ES-I3 (cell line): ENCODE data around the gene PER3.
A peak's percentile ranks its signal among the peaks of the same experiment; 100 is the strongest.

ENCODE experiments used
- H3K36me3 ChIP-seq: 2 replicates; pipeline ENCODE4 v1.6.1; 2013; ENCODE audit warnings: mild to moderate bottlenecking, low read length, control low read depth, moderate library complexity; ENCODE audit not compliant: insufficient read depth
- H3K4me1 ChIP-seq: 2 replicates; pipeline ENCODE4 v1.6.1; 2013; ENCODE audit warnings: mild to moderate bottlenecking, control low read depth, low read length; ENCODE audit not compliant: insufficient read depth
- H3K9ac ChIP-seq: 2 replicates; pipeline ENCODE4 v1.6.1; 2013; ENCODE audit warnings: low read depth, mild to moderate bottlenecking, low read length, moderate library complexity
- H3K9me3 ChIP-seq: 2 replicates; pipeline ENCODE4 v1.6.1; 2013; ENCODE audit warnings: mild to moderate bottlenecking, low read length, moderate library complexity; ENCODE audit not compliant: control insufficient read depth, insufficient read depth

The PER3 gene

DNA sequence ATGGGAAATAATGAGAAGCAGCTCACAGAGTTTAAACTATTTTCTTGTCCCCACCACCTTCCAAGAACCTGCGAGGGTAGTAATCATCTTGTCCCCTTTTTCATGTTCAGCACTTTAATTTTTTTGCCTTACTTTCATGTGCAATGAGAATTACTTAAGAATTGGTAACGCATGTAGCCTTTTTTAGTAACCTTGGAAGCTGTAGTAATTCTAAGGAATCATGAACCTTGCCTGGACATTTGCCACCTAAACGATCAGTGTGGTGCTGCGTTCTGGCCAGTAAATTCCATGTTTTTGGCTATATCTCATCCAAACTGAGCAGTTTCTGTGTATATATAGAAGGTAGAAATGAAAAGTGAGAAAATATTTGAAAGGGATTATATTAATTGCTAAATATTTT, 16.9 kb upstream of the PER3 start:
- H3K36me3 ChIP-seq = no peaks in the 10 kb centered on the region

GRCh38 chr1:7768583-7768982, 15.5 kb upstream of the PER3 start:
- Histone ChIP-seq H3K9me3 (no peaks in the 10 kb centered on the region), H3K9ac (no peak overlapping the region), H3K36me3 (0 out of 2 replicates have a peak, but pooled peaks cover 3% of the 10 kb centered on the region), H3K4me1 (no peaks in the 10 kb centered on the region)

More for the DNA sequence above, 16.9 kb upstream of the PER3 start:
- Histone ChIP-seq H3K4me1 (no peaks in the 10 kb centered on the region), H3K9ac (no peak overlapping the region), H3K9me3 (no peaks in the 10 kb centered on the region)

GRCh38 chr1:7769673-7770412, 14.2 kb upstream of the PER3 start:
- Histone ChIP-seq H3K4me1 (no peaks in the 10 kb centered on the region), H3K9ac (no peak overlapping the region), H3K9me3 (no peaks in the 10 kb centered on the region), H3K36me3 (peaks cover 3% of the 10 kb centered on the region; the same call in 1 of the 2 replicates)

DNA sequence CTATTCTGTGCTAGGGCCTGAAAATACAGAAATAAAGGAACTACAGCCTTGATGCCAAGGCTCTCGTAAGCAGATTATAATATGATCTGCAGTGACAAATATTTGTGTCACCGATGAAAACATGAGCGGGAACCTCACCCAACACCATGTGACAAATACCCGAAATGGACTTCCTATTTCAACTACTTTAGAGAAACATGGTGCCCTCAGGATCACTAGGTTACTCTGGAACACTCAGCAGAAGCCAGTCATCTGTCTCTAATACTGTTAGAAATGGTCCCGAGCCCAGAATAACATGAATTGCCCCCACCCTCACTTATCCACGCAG, 13.5 kb upstream of the PER3 start:
- peak overlapping the region; percentile 87; the same call in 1 of the 2 replicates for H3K9ac ChIP-seq
- peaks cover 3% of the 10 kb centered on the region; the same call in 1 of the 2 replicates for H3K36me3 ChIP-seq
- H3K9me3 ChIP-seq = no peaks in the 10 kb centered on the region
- no peaks in the 10 kb centered on the region for H3K4me1 ChIP-seq

DNA sequence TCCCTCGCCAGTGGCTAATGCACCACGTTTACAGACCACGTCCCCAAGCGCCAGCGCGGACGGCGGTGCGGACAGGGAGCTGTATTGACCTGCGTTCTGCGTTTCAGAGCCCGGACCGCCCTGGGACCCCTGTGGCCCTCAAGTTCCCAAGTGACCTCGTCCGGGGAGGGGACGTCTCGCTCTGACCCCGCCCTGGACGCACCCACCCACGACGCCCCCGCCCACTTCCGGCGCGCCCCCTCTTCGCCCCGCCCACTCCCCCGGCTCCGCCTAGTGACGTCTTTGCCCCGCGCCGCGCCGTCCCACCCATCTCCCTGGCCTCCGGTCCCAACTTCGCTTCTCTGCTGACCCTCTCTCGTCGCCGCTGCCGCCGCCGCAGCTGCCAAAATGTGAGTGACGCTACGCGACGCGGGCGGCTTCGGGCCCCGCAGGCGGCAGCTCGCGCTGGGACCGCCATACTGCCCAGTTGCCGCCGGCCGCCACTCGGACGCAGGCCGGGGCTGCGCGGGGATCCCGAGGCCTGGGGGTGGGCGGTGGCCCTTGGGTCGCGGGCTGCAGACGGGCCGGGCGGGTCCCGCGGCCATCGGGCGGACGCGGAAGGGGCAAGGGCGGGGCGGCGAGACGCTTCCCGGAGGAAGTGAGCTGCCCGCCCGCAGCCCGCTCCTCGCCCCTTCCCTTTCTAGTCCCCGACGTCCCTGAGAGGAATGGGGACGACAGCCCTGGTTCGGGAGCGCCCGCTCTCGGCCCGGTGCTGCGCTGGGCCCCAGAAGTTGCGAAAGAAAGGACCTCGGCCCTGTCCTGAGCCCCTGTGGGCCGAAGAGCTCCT, 12.9 kb upstream of the PER3 start, which contains the start of gene VAMP3:
TSS of gene VAMP3 (plus strand) at position 300 of the 826 bp plus-strand sequence. CDS start at position 388, 88 bp downstream.
- H3K9ac ChIP-seq = peak within 1 kb of the TSS; percentile 87
- no peaks in the 10 kb centered on the region for H3K9me3 ChIP-seq
- peaks cover 3% of the 10 kb centered on the region; the same call in 1 of the 2 replicates for H3K36me3 ChIP-seq
- H3K4me1 ChIP-seq = no peaks in the 10 kb centered on the region

GRCh38 chr1:7771823-7772299, 12.2 kb upstream of the PER3 start:
- H3K9ac ChIP-seq = peak overlapping the region; percentile 74
- H3K4me1 ChIP-seq = no peaks in the 10 kb centered on the region

GRCh38 chr1:7777591-7777990, 6.5 kb upstream of the PER3 start:
- peaks cover 2% of the 10 kb centered on the region; the same call in 1 of the 2 replicates for H3K4me1 ChIP-seq
- H3K36me3 ChIP-seq = peaks cover 25% of the 10 kb centered on the region
- no peak overlapping the region for H3K9ac ChIP-seq
- H3K9me3 ChIP-seq = no peaks in the 10 kb centered on the region

More at GRCh38 chr1:7771823-7772299, 12.2 kb upstream of the PER3 start:
- no peaks in the 10 kb centered on the region for H3K9me3 ChIP-seq
- peaks cover 6% of the 10 kb centered on the region; the same call in 1 of the 2 replicates for H3K36me3 ChIP-seq

GRCh38 chr1:7778133-7778628, 5.9 kb upstream of the PER3 start:
- no peak overlapping the region for H3K9ac ChIP-seq
- H3K4me1 ChIP-seq = peaks cover 6% of the 10 kb centered on the region; the same call in 1 of the 2 replicates
- H3K9me3 ChIP-seq = no peaks in the 10 kb centered on the region
- peaks cover 21% of the 10 kb centered on the region for H3K36me3 ChIP-seq

DNA sequence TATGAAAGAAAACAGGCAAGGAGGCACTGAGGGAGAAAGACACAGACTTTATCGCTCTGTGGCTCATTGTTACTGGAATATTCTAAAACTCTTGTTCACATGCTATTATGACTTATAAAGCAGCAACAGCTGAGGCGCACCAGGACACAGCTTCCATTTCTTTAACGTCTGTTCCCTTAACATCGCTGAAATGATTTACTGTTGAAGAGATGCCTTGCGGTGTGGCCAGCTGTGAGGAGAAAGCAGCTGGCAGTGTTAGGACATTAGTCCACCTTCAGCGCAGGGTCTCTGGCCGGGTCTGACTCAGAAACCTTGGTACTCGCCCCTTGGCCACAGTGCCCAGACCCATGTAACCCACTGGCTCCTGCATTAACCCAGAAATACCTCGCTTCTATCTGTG, 3.1 kb upstream of the PER3 start:
- Histone ChIP-seq H3K36me3 (peaks cover 21% of the 10 kb centered on the region), H3K9ac (no peak overlapping the region)

GRCh38 chr1:7781501-7781900, 2.6 kb upstream of the PER3 start:
- Histone ChIP-seq H3K36me3 (peaks cover 21% of the 10 kb centered on the region), H3K4me1 (peaks cover 6% of the 10 kb centered on the region; the same call in 1 of the 2 replicates), H3K9me3 (no peaks in the 10 kb centered on the region), H3K9ac (no peak overlapping the region)

More for the DNA sequence above, 3.1 kb upstream of the PER3 start:
- Histone ChIP-seq H3K9me3 (no peaks in the 10 kb centered on the region), H3K4me1 (peaks cover 6% of the 10 kb centered on the region; the same call in 1 of the 2 replicates)

- peaks cover 22% of the 10 kb centered on the region for H3K36me3 ChIP-seq
- no peak overlapping the region for H3K9ac ChIP-seq
- H3K9me3 ChIP-seq = no peaks in the 10 kb centered on the region
- peaks cover 6% of the 10 kb centered on the region; the same call in 1 of the 2 replicates for H3K4me1 ChIP-seq
Measured at GRCh38 chr1:7781923-7782495, 2.1 kb upstream of the PER3 start.

DNA sequence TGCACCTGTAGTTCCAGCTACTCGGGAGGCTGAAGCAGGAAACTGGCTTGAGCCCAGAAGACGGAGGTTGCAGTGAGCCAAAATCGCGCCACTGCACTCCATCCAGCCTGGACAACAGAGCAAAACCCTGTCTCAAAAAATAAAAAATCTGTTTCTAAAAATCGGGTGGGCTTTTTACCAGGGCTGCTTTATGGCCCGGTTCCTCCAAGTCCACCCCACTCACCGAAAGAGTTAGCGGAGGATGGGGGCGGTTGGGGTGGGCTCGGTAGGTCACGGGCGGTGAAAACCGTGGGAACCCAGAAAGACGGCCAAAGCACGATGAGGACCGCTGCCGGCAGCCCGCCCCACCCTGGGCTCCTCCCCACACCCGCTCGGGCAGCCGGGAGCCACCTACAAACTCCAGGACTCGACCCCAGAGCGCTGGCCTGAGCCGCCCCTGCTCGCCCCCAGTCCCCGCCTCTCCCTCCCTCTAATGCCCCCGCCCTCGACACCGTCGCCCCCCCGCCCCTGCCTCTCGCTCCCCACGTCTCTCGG, 846 bp upstream of the PER3 start:
- Histone ChIP-seq H3K9me3 (no peaks in the 10 kb centered on the region), H3K9ac (peak overlapping the region; percentile 57; the same call in 1 of the 2 replicates), H3K36me3 (peaks cover 17% of the 10 kb centered on the region), H3K4me1 (peaks cover 6% of the 10 kb centered on the region; the same call in 1 of the 2 replicates)

- 0 out of 2 replicates have a peak, but pooled peaks cover 4% of the 10 kb centered on the region for H3K9me3 ChIP-seq
- H3K36me3 ChIP-seq = peaks cover 21% of the 10 kb centered on the region
Measured at GRCh38 chr1:7784492-7785071, 491 bp downstream of the PER3 start.

More at GRCh38 chr1:7784492-7785071, 491 bp downstream of the PER3 start:
- Histone ChIP-seq H3K4me1 (peaks cover 6% of the 10 kb centered on the region; the same call in 1 of the 2 replicates), H3K9ac (peak overlapping the region; percentile 51; the same call in 1 of the 2 replicates)
